Mucosa of gallbladder (tissue), 1 donor: ENCODE measurements around the gene GPC6. TPM values are rescaled to one million over a fixed set of nuclear protein-coding genes. Genes with fewer than 3 reads are reported as not detected.
A peak's percentile ranks its signal among the peaks of the same experiment; 100 is the strongest.

Source experiments
- DNase-seq: peaks from one replicate; pipeline ENCODE4 v3.0.0-alpha.2; 2020; ENCODE audit warnings: low spot score
- total RNA-seq: library from RNA; stranded (reverse); gene quantifications from one replicate; pipeline ENCODE4 v1.2.1, GENCODE V29; 2021
- donor health status: DM: no; HTN: no; CAD: no.

GPC6 gene
- total RNA-seq, 1 donor from 2014 or later, result 24.0 TPM

GRCh38 chr13:94112731-94113130 is 886.1 kb downstream of the GPC6 start:
- no peak for DNase-seq

- DNase-seq, result no peak
Observed at GRCh38 chr13:94113245-94113644, 886.6 kb downstream of the GPC6 start.

GRCh38 chr13:94114166-94114565 is 887.6 kb downstream of the GPC6 start:
- DNase-seq, result no peak

- no peak for DNase-seq
Observed at GRCh38 chr13:94115054-94115453, 888.4 kb downstream of the GPC6 start.

GRCh38 chr13:94119360-94119936 is 892.8 kb downstream of the GPC6 start:
- peak; percentile 70 for DNase-seq

- no peak for DNase-seq
Observed at GRCh38 chr13:94120878-94121277, 894.3 kb downstream of the GPC6 start.

GRCh38 chr13:94121686-94122085 is 895.1 kb downstream of the GPC6 start:
- no peak for DNase-seq

- no peak for DNase-seq
Observed at GRCh38 chr13:94122300-94122915, 895.8 kb downstream of the GPC6 start.

- no peak for DNase-seq
Observed at GRCh38 chr13:94123557-94123956, 897.0 kb downstream of the GPC6 start.

GRCh38 chr13:94128430-94128829 is 901.8 kb downstream of the GPC6 start:
- no peak for DNase-seq

GRCh38 chr13:94129490-94129894 is 902.9 kb downstream of the GPC6 start:
- no peak for DNase-seq

GRCh38 chr13:94138831-94139230 is 912.2 kb downstream of the GPC6 start:
- DNase-seq, result no peak

GRCh38 chr13:94139393-94139995 is 912.9 kb downstream of the GPC6 start:
- no peak for DNase-seq

GRCh38 chr13:94140027-94140426 is 913.4 kb downstream of the GPC6 start:
- no peak for DNase-seq

- no peak for DNase-seq
Observed at GRCh38 chr13:94140511-94140910, 913.9 kb downstream of the GPC6 start.

- no peak for DNase-seq
Observed at GRCh38 chr13:94143624-94144350, 917.2 kb downstream of the GPC6 start.

GRCh38 chr13:94145966-94146365 is 919.4 kb downstream of the GPC6 start:
- no peak for DNase-seq

- DNase-seq, result no peak
Observed at GRCh38 chr13:94153586-94153985, 927.0 kb downstream of the GPC6 start.

- DNase-seq, result peak; percentile 66
Observed at GRCh38 chr13:94154367-94154766, 927.8 kb downstream of the GPC6 start.

GRCh38 chr13:94157705-94158218 is 931.2 kb downstream of the GPC6 start:
- no peak for DNase-seq

- DNase-seq, result no peak
Observed at GRCh38 chr13:94160875-94161274, 934.3 kb downstream of the GPC6 start.

GRCh38 chr13:94162289-94162688 is 935.7 kb downstream of the GPC6 start:
- peak; percentile 13 for DNase-seq

- no peak for DNase-seq
Observed at GRCh38 chr13:94163535-94163934, 936.9 kb downstream of the GPC6 start.
